Activated T-cell treated with anti-CD3 and anti-CD28 coated beads, Interleukin-2, amount 50 U/mL, for 1 hour (primary cell): Measurements from ENCODE around the gene GLIPR1L2.
A peak's percentile ranks its signal among the peaks of the same experiment; 100 is the strongest.
"Not testable (repeated sequence)": the region's sequence is repeated elsewhere in the genome, so short reads cannot be mapped to it uniquely, and the experiment has no call there.

Experiments used
- DNase-seq: peaks from one replicate; pipeline ENCODE4 v3.0.0-alpha.2; 2020

Gene GLIPR1L2

GRCh38 chr12:75390899-75391538 lies at the start of gene GLIPR1L2:
Gene GLIPR1L2, plus strand, starts transcription at chr12:75391089. Its CDS starts 28 bp downstream, at chr12:75391117.
- peak; percentile 86 for DNase-seq

DNA sequence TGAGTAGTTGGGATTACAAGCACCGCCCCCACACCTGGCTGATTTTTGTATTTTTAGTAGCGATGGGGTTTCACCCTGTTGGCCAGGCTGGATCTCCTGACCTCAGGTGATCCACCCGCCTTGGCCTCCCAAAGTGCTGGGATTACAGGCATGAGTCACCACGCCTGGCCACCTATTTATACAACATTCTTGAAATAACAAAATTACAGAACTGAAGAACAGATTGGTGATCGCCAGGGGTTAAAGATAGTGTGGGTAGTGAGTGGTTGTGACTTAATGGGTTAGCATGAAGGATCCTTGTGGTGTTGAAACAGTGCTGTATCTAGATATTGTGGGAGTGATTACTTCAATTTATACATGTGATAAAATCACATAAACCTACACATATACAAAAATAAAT lies 49.0 kb upstream of the GLIPR1L2 start:
- no peak for DNase-seq

- DNase-seq, result no peak
Measured at GRCh38 chr12:75345531-75345930, 45.4 kb upstream of the GLIPR1L2 start.

- DNase-seq, result not testable (repeated sequence)
Measured at GRCh38 chr12:75346215-75346614, 44.7 kb upstream of the GLIPR1L2 start.

- no peak for DNase-seq
Measured at GRCh38 chr12:75349946-75350345, 40.9 kb upstream of the GLIPR1L2 start.

DNA sequence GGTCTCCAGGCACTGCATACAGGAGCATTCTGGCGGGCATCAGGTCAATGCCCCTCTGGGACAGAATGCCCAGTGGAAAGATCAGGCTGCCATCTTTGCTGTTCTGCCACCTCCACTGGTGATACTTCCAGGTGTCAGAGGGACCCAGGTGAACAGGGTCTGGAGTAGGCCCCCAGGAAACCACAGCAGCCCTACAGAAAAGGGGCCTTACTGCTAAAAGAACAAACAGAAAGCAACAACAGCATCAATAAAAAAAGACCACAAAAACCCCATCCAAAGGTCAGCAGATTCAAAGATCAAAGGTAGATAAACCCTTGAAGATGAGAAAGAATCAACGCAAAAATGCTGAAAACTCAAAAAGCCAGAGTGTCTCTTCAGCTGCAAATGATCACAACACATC lies 40.5 kb upstream of the GLIPR1L2 start:
- no peak for DNase-seq

DNA sequence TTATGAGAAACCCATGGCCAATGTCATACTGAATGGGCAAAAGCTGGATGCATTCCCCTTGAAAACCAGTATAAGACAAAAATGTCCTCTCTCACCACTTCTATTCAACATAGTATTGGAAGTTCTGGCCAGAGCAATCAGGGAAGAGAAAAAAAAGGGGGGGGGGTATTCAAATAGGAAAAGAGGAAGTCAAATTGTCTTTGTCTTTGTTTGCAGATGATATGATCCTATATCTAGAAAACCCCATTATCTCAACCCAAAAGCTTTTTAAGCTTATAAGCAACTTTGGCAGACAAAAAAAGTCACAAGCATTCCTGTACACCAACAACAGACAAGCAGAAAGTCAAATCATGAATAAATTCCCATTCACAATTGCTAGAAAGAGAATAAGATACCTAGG lies 36.9 kb upstream of the GLIPR1L2 start:
- no peak for DNase-seq

GRCh38 chr12:75360920-75361319 lies 30.0 kb upstream of the GLIPR1L2 start:
- DNase-seq, result no peak

DNA sequence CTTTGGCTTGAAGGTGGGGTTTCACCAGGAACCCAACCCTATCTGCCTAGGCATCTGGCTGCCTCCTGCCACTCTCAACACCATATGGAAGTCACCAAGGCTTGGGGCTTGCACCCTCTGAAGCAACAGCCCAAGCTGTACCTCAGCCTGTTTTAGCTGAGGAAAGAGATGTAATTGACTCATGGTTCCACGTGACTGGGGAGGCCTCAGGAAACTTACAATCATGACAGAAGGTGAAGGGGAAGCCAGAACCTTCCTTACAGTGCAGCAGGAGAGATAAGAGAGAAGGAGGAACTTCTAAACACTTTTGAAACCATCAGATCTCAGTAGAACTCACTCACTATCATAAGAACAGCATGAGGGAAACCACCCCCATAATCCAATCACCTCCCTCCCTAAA lies 29.5 kb upstream of the GLIPR1L2 start:
- no peak for DNase-seq

DNA sequence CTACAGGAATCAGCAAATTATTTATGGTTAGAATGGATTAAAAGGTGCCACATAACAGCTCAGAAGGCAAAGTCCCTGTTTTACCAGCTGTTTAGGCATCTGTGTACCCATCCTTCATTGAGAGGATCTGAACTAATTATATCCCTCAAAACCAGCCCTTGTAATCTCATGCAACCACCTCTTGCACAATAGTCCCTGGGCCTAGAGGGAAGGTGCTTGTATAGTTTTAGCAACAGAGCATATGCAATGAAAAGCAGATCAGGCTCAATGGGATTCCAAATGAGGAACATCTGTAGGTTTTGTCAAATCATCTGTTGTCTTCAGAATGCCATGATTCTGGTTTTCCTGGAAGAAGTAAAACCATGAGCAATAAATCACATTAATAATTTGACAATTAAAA lies 26.0 kb upstream of the GLIPR1L2 start:
- no peak for DNase-seq

DNA sequence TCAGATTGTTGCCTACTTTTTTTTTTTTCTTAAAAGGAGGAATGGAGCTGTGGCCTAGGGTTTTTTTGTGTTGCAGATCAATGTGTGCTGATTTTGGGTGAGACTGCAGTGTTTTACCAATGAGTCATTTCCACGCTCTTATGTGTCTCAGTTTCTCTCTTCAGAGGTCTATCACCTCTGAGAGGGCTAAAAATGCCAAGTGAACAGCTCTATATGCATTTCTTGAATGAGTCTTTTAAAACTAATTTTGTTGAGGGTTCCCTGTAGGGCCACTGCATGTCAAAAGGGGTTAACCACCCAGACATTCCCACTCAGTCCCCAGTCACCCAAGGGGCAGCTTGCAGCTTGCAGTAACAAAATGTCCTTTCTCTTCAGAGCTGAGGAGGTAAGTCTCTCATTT lies 24.3 kb upstream of the GLIPR1L2 start:
- no peak for DNase-seq

DNA sequence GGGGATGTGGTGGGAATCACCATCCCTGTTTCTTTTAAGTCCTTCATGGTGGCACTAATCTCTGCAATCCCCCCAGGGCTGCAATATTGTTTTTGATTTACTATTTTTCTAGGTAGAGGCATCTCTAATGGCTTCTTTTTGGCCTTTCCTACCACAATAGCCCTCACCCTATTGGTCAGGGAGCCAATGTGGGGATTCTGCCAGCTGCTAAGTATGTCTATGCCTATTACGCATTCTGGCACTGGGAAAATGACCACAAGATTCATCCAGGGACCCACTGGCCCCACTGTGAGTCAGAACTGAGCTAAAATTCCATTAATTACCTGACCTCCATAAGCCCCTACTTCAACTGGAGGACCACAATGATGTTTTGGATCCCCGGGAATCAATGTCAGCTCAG lies 15.9 kb upstream of the GLIPR1L2 start:
- no peak for DNase-seq

- no peak for DNase-seq
Measured at GRCh38 chr12:75378354-75378753, 12.5 kb upstream of the GLIPR1L2 start.

GRCh38 chr12:75389061-75389460 lies 1.8 kb upstream of the GLIPR1L2 start:
- no peak for DNase-seq

DNA sequence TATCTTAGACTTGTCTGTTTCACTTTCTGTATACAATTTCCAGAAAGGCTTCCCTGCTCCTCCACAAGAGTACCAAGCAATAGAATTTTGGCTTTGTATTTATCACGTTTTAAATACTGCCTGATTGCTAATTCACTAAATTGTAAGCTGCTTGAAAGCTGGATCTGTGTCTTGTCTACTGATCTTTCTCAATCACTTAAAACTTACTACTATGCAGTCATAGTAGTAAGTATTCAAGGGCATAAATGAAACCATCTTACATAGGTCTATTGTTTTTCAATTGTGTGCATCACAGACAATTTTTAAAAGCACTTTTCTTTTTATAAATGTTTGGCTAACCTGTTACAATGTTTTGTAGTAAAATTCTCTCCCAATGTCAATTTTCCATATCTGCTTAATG lies 1.2 kb upstream of the GLIPR1L2 start:
- no peak for DNase-seq

GRCh38 chr12:75390156-75390898 lies 562 bp upstream of the GLIPR1L2 start:
- no peak for DNase-seq

DNA sequence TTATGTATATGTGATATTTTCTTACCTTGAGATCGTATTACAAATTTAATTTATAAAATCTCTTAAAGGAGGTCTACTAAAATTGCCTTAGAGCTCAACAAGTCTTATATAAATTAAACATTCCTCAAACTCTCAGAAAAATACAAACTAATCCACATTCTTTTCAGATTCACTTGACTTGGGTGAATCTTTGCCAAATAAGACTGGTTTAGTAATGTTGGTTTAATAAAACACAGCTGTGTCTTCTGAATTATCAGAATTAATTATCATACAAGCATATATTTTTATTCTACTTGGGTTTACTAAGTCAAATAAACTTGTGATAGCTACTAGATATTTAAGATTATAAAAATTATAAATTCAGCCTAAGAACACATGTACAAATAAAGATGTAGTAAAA lies 13.3 kb downstream of the GLIPR1L2 start:
- no peak for DNase-seq

DNA sequence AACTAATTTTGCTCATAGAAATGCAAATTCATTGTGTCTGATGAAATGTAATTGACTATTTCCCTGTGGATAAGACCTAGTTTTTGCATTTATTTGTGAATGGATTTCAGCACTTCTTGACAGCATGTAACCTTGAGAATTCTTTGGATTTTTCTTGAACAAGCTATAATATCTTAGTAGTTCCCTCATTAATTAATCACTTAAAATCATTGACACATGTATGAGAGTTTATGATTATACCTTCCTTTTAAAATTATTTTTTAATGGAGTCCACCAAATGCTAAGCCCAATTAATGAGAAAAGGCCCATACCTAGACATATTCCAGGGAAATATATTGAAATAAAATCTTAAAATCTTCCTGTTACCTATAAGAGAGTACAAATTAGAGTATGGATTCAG lies 16.8 kb downstream of the GLIPR1L2 start:
- DNase-seq, result no peak

DNA sequence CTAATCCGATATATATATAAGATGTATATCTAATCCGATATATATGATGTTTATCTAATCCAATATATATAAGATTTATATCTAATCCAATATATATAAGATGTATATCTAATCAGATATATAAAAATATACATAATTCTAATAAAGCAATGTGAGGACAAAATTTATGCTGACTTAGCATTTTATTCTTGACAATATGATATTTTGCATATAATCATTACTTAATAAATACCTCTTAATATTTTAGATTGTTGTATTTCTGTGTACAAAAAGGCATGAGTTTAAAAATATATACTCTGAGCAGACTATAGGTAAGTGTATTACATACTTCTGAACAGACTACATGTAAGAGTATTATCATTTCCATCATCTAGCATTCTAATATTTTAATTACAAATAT lies 18.9 kb downstream of the GLIPR1L2 start:
- DNase-seq, result no peak

GRCh38 chr12:75414671-75415070 lies 23.8 kb downstream of the GLIPR1L2 start:
- DNase-seq, result no peak

DNA sequence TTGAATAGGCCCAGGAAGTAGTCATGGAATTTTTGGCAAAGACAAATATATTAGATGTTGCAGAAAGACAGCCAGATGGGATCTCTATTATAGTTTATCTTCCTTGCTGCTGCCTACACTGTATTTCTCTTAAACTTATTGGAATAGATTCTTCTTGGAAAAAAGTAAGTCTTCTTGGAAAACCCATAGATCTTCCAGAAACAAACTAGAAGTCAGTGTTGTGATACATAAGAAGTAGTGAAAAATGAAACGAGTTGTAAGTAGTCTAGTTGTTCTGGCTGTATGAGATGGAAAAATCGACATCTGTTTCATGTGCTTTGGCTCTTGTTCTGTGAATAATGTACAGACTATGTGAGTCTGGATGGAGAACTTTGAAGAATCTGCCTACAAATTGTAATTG lies 29.0 kb downstream of the GLIPR1L2 start:
- DNase-seq, result no peak

DNA sequence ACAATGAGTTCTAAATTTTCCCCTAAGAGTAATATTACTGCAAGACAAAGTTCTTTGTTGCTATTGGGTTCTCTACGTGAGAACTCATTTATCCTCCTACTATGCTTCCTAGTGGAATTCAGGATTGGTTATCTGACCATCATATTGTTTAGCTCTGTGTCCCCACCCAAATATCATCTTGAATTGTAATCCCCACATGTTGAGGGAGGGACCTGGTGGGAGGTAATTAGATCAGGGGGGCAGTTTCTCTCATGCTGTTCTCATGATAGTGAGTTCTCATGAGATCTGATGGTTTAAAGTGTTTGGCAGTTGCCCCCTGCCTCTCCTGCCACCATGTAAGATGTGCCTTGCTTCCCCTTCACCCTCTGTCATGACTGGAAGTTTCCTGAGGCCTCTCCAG lies 36.6 kb downstream of the GLIPR1L2 start:
- no peak for DNase-seq

DNA sequence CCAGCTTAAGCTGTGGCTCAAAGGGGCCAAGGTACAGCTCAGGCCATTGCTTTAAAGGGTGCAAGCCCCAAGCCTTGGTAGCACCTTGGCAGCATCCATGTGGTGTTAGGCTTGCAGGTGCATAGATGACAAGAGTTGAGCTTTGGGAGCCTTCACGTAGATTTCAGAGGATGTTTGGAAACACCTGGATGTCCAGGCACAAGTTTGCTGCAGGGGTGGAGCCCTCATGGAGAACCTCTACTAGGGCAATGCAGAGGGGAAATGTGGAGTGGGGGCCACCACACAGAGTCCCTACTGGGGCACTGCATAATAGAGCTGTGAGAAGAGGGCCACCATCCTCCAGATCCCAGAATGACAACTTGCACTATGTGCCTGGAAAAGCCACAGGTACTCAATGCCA lies 37.9 kb downstream of the GLIPR1L2 start:
- DNase-seq, result no peak

DNA sequence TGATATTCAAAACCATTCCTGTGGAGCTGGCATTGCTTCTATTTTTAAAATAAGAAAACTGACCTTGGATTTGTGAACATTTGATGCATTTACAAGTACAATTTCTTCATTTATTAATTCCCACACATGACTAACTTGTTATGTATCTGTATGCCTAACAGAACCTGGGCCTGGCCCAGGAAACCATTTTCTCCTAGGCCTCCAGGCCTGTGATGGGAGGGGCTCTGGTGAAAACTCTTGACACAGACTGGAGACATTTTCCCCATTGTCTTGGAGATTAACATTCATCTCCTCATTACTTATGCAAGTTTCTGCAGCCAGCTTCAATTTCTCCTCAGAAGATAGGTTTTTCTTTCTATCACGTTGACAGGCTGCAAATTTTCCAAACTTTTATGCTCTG lies 42.0 kb downstream of the GLIPR1L2 start:
- DNase-seq, result no peak

- no peak for DNase-seq
Measured at GRCh38 chr12:75437564-75437963, 46.7 kb downstream of the GLIPR1L2 start.
